CMK (cell line): ENCODE measurements around the gene DZIP1L.

ENCODE experiments used
- DNase-seq: peaks from one replicate; pipeline ENCODE4 v3.0.0-alpha.2; 2010; ENCODE audit warnings: low read depth

DZIP1L gene

DNA sequence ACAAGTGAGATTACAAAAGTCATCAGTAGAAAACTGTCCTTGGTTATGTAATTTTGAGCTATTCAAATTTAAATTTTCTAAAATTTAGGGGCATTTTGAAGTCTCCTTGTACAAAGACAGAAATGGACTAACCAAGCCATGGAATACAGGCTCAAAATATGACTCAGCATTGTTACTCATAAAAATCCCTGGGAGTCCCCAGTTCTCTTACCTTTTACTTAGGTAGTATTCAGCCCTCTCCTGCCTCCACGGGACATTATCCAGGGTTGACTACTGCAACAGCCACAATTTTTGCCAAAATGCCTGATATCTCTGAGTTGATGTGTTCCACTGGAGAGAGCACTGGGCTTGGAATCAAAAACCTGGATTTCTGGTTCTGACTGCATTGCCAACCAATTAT is 80.5 kb downstream of the DZIP1L start:
- DNase-seq: no peak

DNA sequence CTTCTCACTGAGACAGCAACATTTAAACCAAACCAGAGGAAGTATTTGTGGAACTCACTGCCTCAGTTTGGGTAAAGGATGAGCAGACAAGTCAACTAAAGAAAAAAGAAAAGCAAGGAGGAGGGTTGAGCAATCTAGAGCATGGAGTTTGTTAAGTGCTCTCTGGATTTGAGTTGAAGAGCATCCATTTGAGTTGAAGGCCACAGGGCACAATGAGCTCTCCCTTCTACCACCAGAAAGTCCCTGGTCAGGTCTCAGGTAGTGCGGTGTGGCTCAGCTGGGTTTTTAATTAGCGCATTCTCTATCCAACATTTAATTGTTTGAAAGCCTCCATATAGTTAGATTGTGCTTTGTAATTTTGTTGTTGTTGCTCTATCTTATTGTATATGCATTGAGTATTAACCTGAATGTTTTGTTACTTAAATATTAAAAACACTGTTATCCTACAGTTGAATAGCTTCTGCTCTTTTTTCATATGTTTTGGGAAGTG is 82.2 kb downstream of the DZIP1L start:
- no peak for DNase-seq

DNA sequence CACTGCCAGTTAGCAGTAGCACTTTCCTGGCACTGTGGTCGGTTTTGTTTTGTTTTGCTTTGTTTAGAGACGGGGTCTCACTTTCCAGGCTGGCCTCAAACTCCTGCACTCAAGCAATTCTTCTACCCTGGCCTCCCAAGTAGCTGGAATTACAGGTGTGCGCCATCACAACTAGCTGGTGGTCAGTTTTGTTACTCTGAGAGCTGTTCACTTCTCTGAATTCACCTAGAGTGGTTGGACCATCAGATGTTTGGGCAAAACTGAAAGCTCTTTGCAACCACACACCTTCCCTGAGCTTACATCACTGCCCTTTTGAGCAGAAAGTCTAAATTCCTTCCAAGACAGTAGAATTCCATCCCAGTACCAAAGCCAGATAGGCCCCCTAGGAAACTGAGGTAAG is 82.8 kb downstream of the DZIP1L start:
- DNase-seq: no peak

DNA sequence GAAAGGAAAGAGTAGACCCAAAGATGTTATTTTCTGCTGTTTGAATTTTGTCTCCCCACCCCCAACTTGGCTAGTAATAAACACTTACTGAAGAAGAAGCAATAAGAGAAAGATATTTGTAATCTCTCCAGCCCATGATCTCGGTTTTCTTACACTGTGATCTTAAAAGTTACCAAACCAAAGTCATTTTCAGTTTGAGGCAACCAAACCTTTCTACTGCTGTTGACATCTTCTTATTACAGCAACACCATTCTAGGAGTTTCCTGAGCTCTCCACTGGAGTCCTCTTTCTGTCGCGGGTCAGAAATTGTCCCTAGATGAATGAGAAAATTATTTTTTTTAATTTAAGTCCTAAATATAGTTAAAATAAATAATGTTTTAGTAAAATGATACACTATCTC is 83.9 kb downstream of the DZIP1L start:
- no peak for DNase-seq

DNA sequence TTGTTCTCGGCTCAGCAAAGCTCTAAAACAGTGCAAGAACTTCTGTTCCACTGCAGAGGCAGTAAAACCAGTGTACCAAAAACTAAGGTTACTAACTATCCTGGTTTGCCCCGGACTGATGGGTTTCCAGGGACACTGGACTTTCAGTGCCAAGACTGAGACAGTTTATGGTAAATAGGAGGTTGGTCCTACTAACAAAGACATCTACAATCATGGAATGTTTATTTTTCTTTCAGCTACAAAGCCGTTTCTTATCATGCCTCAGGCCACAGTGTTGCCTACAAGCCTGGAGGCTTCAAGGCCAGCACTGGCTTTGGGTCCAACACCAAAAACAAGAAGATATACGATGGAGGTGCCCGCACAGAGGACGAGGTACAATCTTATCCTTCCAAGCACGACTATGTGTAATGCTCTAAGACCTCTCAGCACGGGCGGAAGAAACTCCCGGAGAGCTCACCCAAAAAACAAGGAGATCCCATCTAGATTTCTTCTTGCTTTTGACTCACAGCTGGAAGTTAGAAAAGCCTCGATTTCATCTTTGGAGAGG is 84.6 kb downstream of the DZIP1L start:
- DNase-seq: no peak

DNA sequence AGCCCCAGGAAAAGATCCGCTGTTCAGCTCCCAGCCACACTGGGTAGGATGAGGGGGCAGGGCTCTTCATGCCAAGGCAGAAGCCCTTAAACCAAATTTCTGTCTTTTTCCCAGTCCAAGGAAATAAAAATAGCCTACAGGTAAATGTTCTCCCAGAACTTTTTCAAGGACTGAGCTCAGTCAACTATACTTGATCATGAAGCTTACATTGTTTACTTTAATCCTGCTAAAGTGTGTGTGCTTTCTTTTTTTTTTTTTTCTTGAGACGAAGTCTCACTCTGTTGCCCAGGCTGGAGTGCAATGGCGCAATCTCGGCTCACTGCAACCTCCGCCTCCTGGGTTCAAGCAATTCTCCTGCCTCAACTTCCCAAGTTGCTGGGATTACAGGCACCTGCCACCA is 87.6 kb downstream of the DZIP1L start:
- DNase-seq: no peak

DNA sequence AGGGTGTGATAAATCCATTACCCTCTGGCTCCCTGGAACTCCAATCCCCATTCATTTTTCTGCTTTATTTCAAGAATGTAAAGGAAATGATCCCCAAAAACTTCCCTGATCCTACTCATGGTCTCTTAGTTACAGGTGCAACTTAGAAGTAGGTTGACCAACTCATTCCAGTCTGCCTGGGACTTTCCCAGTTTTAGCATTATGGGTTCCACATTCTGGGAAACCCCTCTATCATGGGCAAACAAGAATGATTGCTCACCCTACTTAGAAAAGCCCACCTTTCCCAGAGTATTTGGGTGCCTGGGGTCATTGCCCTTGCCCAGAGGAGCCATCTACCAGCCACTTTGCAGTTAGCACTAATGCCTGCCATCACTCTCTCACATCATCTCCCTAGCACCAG is 89.9 kb downstream of the DZIP1L start:
- no peak for DNase-seq

DNA sequence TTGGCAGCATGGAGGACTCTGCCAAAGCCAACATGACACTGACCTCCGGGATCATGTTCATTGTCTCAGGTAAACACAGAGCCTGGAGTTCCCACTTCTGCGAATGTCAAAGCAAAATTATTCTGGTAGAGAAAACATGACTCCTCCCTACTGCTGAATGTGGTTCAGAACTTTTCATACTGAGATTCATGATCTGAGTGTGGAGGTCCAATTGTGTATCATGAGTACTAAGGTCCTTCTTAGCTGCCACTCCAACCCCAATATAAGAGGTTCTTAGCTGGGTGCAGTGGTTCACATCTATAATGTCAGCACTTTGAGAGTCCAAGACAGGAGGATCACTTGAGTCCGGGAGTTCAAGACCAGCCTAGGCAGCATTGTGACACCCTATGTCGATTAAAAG is 91.7 kb downstream of the DZIP1L start:
- no peak for DNase-seq

DNA sequence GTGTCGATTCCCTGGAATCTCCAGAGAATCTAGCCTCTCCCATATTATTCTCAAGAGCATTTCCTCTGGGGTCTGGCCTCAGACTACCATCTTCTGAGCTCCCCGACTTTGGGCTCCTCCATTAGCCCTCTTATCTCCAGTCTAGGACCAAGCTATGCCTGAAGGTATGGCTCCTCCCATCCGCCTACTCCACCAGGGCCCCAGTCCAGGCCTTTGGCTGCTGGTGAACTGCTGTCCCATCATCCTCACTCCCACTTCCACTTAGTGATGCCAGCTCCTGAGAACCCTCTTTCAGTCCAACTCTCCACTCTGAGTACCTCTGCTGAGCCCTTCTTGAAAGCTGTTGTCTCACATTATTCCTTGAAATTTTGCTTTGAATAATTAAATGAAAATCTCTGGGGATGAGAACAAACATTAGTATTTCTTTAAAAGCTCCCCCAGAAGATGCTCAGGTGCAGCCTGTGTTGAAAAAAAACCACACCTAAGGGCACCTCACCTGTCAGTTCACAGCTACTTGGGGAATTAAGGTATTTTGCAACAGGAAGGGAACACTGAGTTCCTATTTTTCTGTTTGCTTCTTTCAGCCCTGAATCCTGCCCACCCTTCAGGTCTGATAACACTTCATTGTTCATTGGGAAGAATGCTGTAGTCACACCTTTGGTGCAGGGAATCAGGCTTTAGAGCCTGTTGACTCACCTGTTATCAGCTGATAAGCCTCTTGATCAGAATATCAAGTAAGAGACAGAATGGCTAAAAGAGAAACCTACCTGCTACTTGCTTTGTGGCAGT is 95.9 kb downstream of the DZIP1L start:
- DNase-seq: no peak

DNA sequence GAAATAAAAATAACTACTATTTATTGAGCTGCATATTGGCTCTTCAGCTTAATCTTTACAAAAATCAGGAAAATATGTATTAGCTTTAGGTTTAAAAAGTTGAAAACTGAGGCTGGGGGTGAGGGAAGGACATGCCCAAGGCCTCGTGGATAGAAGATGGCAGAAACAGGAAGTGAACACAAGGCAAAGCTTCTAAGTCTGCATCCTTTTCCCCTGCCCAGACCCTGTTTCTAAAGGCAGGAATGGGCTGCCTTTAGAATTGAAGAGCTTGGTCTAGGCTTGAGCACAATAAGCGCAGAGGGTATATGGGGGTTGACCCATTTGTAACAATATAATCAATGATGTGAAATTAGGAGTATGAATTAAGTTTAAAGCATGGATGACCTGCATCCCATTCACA is 99.3 kb downstream of the DZIP1L start:
- no peak for DNase-seq

DNA sequence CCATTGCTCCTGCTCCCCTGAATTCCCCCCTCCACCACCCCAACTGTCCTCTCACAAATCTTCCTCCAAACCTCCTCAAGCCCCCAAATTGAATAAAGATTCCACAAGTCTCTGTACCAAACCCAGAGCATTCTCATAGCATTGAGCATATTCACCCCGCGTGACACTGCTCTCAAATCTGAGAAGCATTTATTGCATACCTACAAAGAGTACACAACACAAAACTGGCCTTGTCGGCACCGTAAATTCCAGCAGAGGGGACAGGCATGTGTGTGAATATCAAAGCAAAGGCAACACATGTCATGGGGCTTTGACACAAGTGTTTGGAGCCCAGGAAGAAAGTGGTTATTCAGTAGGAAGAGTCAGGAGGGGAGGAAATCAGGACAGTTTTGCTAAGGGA is 102.9 kb downstream of the DZIP1L start:
- no peak for DNase-seq
